GM21737 (cell line): ENCODE data around the gene LRRC49.

Experiments
- ATAC-seq: cut with Tn5 transposase; IDR thresholded peaks from one replicate; pipeline ENCODE4 v1.9.1; 2021; ENCODE audit warnings: mild to moderate bottlenecking, moderate library complexity; ENCODE audit not compliant: unreplicated experiment

The LRRC49 gene

GRCh38 chr15:71048913-71049675 is 156.5 kb downstream of the LRRC49 start:
- no peak for ATAC-seq

- no peak for ATAC-seq
These were observed 157.2 kb downstream of the LRRC49 start for GRCh38 chr15:71049706-71050422.

GRCh38 chr15:71050461-71050860 is 157.8 kb downstream of the LRRC49 start:
- no peak for ATAC-seq

- ATAC-seq: no peak
These were observed 158.9 kb downstream of the LRRC49 start for GRCh38 chr15:71051539-71051938.

GRCh38 chr15:71052356-71052755 is 159.7 kb downstream of the LRRC49 start:
- no peak for ATAC-seq

- no peak for ATAC-seq
These were observed 161.8 kb downstream of the LRRC49 start for GRCh38 chr15:71054286-71054952.

GRCh38 chr15:71055461-71055860 is 162.8 kb downstream of the LRRC49 start:
- no peak for ATAC-seq

GRCh38 chr15:71056111-71056510 is 163.5 kb downstream of the LRRC49 start:
- ATAC-seq: no peak

- no peak for ATAC-seq
These were observed 164.5 kb downstream of the LRRC49 start for GRCh38 chr15:71057143-71057542.

- no peak for ATAC-seq
These were observed 165.0 kb downstream of the LRRC49 start for GRCh38 chr15:71057581-71057980.

GRCh38 chr15:71060983-71061382 is 168.4 kb downstream of the LRRC49 start:
- no peak for ATAC-seq

GRCh38 chr15:71066983-71067382 is 174.4 kb downstream of the LRRC49 start:
- no peak for ATAC-seq

GRCh38 chr15:71069693-71070092 is 177.1 kb downstream of the LRRC49 start:
- ATAC-seq: no peak

GRCh38 chr15:71071529-71071928 is 178.9 kb downstream of the LRRC49 start:
- no peak for ATAC-seq

- ATAC-seq: no peak
These were observed 179.8 kb downstream of the LRRC49 start for GRCh38 chr15:71072423-71072822.

GRCh38 chr15:71078506-71079207 is 186.0 kb downstream of the LRRC49 start:
- no peak for ATAC-seq

- ATAC-seq: no peak
These were observed 186.8 kb downstream of the LRRC49 start for GRCh38 chr15:71079208-71080044.

GRCh38 chr15:71080166-71080565 is 187.5 kb downstream of the LRRC49 start:
- no peak for ATAC-seq

GRCh38 chr15:71080705-71081104 is 188.1 kb downstream of the LRRC49 start:
- ATAC-seq: no peak

- no peak for ATAC-seq
These were observed 190.2 kb downstream of the LRRC49 start for GRCh38 chr15:71082803-71083202.
